Panc1 (cell line): Measurements from ENCODE around the gene TMX1. TPM values are rescaled to one million over a fixed set of nuclear protein-coding genes. Genes with fewer than 3 reads are reported as not detected.

Source experiments
- ATAC-seq: fragments of 200-7000 bp; cut with Tn5 transposase; 2 replicates; pipeline ENCODE4 v1.9.1; 2020; ENCODE audit warnings: mild to moderate bottlenecking, moderate library complexity
- BruUV-seq: library from RNA; stranded (reverse); fragments of 400-500 nt; replicated peaks from 2 replicates; lab custom pipeline; 2021; lab: Mats Ljungman, UMichigan
- CTCF ChIA-PET: fragments of 300-600 bp; sonication (Branson Sonifier 250); formaldehyde crosslinking; loops from one replicate; lab custom pipeline; 2022; ENCODE audit warnings: antibody characterized with exemption; lab: Charles Lee
- POLR2A ChIA-PET: fragments of 300-600 bp; sonication (Branson Sonifier 250); formaldehyde crosslinking; loops from one replicate; lab custom pipeline; 2022; ENCODE audit warnings: antibody characterized with exemption; lab: Charles Lee
- DNase-seq: peaks from one replicate; pipeline ENCODE4 v3.0.0-alpha.2; 2010; ENCODE audit warnings: low read depth, low spot score
- H3K27ac ChIP-seq: 2 replicates; pipeline ENCODE4 v1.5.1; 2011; ENCODE audit warnings: mild to moderate bottlenecking, low read length, inconsistent platforms
- H3K27me3 ChIP-seq: fragments of 200-500 bp; sonication (Bioruptor generic); 2 replicates; pipeline ENCODE4 v1.6.0; 2014; ENCODE audit warnings: low read length, inconsistent platforms; ENCODE audit not compliant: control insufficient read depth, insufficient read depth
- H3K36me3 ChIP-seq: fragments of 200-500 bp; sonication (Bioruptor generic); 2 replicates; pipeline ENCODE4 v1.5.1; 2014; ENCODE audit warnings: inconsistent platforms, mild to moderate bottlenecking, low read length, moderate library complexity; ENCODE audit not compliant: control insufficient read depth, insufficient read depth
- H3K4me1 ChIP-seq: 2 replicates; pipeline ENCODE4 v1.5.1; 2011; ENCODE audit warnings: inconsistent platforms, mild to moderate bottlenecking, low read length, moderate library complexity; ENCODE audit not compliant: control insufficient read depth, insufficient read depth
- H3K4me3 ChIP-seq, 2 experiments: 2 replicates each; pipeline ENCODE4 v1.5.1; 2011 to 2012; ENCODE audit warnings: low read depth in 2 of 2, low read length in 2 of 2, mild to moderate bottlenecking in 2 of 2, inconsistent platforms in 1 of 2, moderate library complexity in 1 of 2
- H3K9me3 ChIP-seq: fragments of 200-500 bp; sonication (Bioruptor generic); 2 replicates; pipeline ENCODE4 v1.5.1; 2014; ENCODE audit warnings: low read depth, mild to moderate bottlenecking, inconsistent platforms, low read length, moderate library complexity; ENCODE audit not compliant: control insufficient read depth, insufficient read depth
- POLR2AphosphoS5 ChIP-seq: IDR thresholded peaks from 2 replicates; pipeline ENCODE4 v1.6.1; 2012; ENCODE audit warnings: mild to moderate bottlenecking, low read depth, low read length, moderate library complexity
- SIN3A ChIP-seq: IDR thresholded peaks from 2 replicates; pipeline ENCODE4 v1.6.1; 2012; ENCODE audit warnings: low read depth, mild to moderate bottlenecking, low read length, moderate library complexity, borderline replicate concordance; ENCODE audit not compliant: insufficient read depth
- TCF7L2 ChIP-seq: IDR thresholded peaks from 2 replicates; pipeline ENCODE4 v1.6.1; 2011; ENCODE audit warnings: mild to moderate bottlenecking, low read depth, low read length, inconsistent platforms
- in situ Hi-C: cut with HindIII; loops from 2 replicates; pipeline ENCODE4 v1.10.0; 2016; ENCODE audit warnings: low sequenced_read_pairs, low pct_unique_long_range_greater_than_20kb
- intact Hi-C: fragments of 100-400 bp; cut with micrococcal nuclease; formaldehyde crosslinking; loops from one replicate; pipeline ENCODE4 v1.10.0; 2022; ENCODE audit not compliant: unreplicated experiment
- total RNA-seq: library from RNA; stranded (reverse); gene quantifications from one replicate; pipeline ENCODE4 v1.2.1, GENCODE V29; 2021; ENCODE audit not compliant: unreplicated experiment
- TF ChIP-seq, protein P1 (sequence below): fragments of 450-650 bp; IDR thresholded peaks from 2 replicates; pipeline ENCODE4 v1.5.1; 2017; ENCODE audit warnings: mild to moderate bottlenecking
- TF ChIP-seq, protein P2 (sequence below), 2 experiments: IDR thresholded peaks; 2 replicates each; pipeline ENCODE4 v1.6.1; 2011 to 2012; ENCODE audit warnings: low read depth in 2 of 2, control low read depth in 1 of 2, low read length in 1 of 2, mild to moderate bottlenecking in 1 of 2, moderate library complexity in 1 of 2; ENCODE audit not compliant: insufficient read depth in 1 of 2

TMX1 gene
- total RNA-seq, 1 experiment from 2014 or later, result 34.9 TPM

DNA sequence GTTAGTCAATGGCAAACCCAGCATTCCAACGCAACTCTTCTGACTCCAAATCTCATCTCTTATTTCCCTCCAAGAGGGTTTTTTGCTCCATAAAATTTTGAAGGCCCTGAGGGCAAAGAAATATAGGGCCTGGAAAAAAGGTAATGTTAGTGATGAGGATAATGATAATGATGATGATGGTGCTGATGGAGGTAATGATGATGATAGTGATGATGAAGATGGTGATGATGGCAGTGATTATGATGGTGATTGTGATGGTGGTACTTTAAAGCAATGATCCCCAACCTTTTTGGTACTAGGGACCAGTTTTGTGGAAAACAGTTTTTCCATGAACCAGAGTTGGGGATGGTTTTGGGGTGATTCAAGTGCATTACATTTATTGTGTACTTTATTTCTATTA, 50.1 kb downstream of the TMX1 start:
- ATAC-seq (no peak), DNase-seq (no peak)
- no peak overlapping the region for H3K27ac ChIP-seq
- intact Hi-C loops (no loop called here), in situ Hi-C loops (no loop called here)
- H3K4me3 ChIP-seq, result no peak overlapping the region
- no peaks in the 10 kb centered on the region for H3K4me1 ChIP-seq
- CTCF ChIA-PET, result interaction anchor here (0.5 kb wide), 1 partner anchor 489 kb away, joined by 7 read pairs; no protein-coding TSS in a partner anchor
- POLR2A ChIA-PET, result no interaction called here
- H3K36me3 ChIP-seq, result no peaks in the 10 kb centered on the region
- no peak for TF ChIP-seq TCF7L2
- TF ChIP-seq, protein P1, sequence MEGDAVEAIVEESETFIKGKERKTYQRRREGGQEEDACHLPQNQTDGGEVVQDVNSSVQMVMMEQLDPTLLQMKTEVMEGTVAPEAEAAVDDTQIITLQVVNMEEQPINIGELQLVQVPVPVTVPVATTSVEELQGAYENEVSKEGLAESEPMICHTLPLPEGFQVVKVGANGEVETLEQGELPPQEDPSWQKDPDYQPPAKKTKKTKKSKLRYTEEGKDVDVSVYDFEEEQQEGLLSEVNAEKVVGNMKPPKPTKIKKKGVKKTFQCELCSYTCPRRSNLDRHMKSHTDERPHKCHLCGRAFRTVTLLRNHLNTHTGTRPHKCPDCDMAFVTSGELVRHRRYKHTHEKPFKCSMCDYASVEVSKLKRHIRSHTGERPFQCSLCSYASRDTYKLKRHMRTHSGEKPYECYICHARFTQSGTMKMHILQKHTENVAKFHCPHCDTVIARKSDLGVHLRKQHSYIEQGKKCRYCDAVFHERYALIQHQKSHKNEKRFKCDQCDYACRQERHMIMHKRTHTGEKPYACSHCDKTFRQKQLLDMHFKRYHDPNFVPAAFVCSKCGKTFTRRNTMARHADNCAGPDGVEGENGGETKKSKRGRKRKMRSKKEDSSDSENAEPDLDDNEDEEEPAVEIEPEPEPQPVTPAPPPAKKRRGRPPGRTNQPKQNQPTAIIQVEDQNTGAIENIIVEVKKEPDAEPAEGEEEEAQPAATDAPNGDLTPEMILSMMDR, result no peak
- TF ChIP-seq POLR2AphosphoS5, result no peak
- no peak for TF ChIP-seq SIN3A
- TF ChIP-seq, protein P2, sequence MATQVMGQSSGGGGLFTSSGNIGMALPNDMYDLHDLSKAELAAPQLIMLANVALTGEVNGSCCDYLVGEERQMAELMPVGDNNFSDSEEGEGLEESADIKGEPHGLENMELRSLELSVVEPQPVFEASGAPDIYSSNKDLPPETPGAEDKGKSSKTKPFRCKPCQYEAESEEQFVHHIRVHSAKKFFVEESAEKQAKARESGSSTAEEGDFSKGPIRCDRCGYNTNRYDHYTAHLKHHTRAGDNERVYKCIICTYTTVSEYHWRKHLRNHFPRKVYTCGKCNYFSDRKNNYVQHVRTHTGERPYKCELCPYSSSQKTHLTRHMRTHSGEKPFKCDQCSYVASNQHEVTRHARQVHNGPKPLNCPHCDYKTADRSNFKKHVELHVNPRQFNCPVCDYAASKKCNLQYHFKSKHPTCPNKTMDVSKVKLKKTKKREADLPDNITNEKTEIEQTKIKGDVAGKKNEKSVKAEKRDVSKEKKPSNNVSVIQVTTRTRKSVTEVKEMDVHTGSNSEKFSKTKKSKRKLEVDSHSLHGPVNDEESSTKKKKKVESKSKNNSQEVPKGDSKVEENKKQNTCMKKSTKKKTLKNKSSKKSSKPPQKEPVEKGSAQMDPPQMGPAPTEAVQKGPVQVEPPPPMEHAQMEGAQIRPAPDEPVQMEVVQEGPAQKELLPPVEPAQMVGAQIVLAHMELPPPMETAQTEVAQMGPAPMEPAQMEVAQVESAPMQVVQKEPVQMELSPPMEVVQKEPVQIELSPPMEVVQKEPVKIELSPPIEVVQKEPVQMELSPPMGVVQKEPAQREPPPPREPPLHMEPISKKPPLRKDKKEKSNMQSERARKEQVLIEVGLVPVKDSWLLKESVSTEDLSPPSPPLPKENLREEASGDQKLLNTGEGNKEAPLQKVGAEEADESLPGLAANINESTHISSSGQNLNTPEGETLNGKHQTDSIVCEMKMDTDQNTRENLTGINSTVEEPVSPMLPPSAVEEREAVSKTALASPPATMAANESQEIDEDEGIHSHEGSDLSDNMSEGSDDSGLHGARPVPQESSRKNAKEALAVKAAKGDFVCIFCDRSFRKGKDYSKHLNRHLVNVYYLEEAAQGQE (IDR thresholded peaks at IDR 0.05; ENCODE audit: insufficient read depth in 1 of 2, low read depth in 2 of 2, low read length in 1 of 2), result no peak
- BruUV-seq, result no TSS peak
- H3K27me3 ChIP-seq, result no peaks in the 10 kb centered on the region
- H3K9me3 ChIP-seq, result no peaks in the 10 kb centered on the region

DNA sequence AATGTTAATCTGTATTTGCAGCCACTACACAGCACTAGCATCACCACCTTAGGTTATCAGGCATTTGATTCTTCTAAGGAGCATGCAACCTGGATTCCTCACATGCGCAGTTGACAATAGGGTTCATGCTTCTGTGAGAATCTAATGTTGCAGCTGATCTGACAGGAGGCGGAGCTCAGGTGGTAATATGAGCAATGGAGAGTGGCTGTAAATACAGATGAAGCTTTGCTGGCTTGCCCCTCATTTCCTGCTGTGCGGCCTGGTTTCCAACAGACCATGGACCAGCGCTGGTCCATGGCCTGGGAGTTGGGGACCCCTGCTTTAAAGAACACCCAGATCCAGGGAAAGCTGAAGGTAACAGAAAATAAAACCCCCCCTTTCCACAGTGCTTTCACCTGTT, 51.0 kb downstream of the TMX1 start:
- Histone ChIP-seq H3K27ac (no peak overlapping the region), H3K27me3 (no peaks in the 10 kb centered on the region), H3K4me3 (no peak overlapping the region), H3K9me3 (no peaks in the 10 kb centered on the region), H3K36me3 (no peaks in the 10 kb centered on the region), H3K4me1 (no peaks in the 10 kb centered on the region)
- TF ChIP-seq POLR2AphosphoS5, result no peak
- TF ChIP-seq, protein P2 (IDR thresholded peaks at IDR 0.05; ENCODE audit: insufficient read depth in 1 of 2, low read depth in 2 of 2, low read length in 1 of 2), result no peak
- no peak for TF ChIP-seq TCF7L2
- TF ChIP-seq, protein P1, result no peak
- TF ChIP-seq SIN3A, result no peak
- intact Hi-C loops, result no loop called here
- ChIA-PET POLR2A (no interaction called here), CTCF (interaction anchor here (0.5 kb wide), 1 partner anchor 488 kb away, joined by 3 read pairs; no protein-coding TSS in a partner anchor)
- DNase-seq (no peak), ATAC-seq (no peak)
- BruUV-seq, result no TSS peak
- in situ Hi-C loops, result no loop called here
